ENCODE measurements around the gene RAB20. TPM values are rescaled to one million over a fixed set of nuclear protein-coding genes. Genes with fewer than 3 reads are reported as not detected.

The RAB20 gene
- total RNA-seq, 2 experiments from 2014 or later, result 3.9 to 4.2 TPM

DNA sequence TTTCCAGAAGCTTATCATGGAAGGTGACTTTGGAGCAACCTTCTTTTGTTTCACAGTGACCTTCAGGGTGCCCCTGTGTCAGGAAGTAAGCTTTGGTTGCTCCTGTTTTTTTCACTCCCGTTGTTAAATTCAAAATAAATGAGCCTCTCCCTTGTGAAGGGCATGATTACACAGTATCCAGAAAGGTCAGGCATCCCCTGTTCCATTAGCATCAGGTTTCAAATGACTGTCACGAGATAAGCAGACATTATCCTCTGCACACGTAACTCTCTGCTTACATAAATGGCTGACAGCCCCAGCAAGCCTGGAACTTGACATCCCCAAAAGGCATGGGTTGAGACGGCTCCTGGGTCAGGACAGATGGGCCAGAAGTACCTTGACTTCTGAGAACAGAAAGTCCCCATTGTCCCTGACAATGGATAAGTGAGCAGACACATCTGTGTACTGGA, 52.0 kb downstream of the RAB20 start:
- no peak overlapping the region for H3K27ac Mint-ChIP-seq
- POLR2A ChIA-PET, result no interaction called here
- no peak overlapping the region for H3K4me3 Mint-ChIP-seq
- H3K4me1 Mint-ChIP-seq (ENCODE audit: low read depth), result no peaks in the 10 kb centered on the region
- CTCF ChIA-PET, result no interaction called here
- peaks cover 3% of the 10 kb centered on the region for H3K27me3 Mint-ChIP-seq (ENCODE audit: low read depth)
- ATAC-seq (no peak), DNase-seq (no peak)
- H3K9me3 Mint-ChIP-seq (ENCODE audit: insufficient read depth), result no peaks in the 10 kb centered on the region
- H3K36me3 Mint-ChIP-seq (ENCODE audit: low read depth), result no peaks in the 10 kb centered on the region

DNA sequence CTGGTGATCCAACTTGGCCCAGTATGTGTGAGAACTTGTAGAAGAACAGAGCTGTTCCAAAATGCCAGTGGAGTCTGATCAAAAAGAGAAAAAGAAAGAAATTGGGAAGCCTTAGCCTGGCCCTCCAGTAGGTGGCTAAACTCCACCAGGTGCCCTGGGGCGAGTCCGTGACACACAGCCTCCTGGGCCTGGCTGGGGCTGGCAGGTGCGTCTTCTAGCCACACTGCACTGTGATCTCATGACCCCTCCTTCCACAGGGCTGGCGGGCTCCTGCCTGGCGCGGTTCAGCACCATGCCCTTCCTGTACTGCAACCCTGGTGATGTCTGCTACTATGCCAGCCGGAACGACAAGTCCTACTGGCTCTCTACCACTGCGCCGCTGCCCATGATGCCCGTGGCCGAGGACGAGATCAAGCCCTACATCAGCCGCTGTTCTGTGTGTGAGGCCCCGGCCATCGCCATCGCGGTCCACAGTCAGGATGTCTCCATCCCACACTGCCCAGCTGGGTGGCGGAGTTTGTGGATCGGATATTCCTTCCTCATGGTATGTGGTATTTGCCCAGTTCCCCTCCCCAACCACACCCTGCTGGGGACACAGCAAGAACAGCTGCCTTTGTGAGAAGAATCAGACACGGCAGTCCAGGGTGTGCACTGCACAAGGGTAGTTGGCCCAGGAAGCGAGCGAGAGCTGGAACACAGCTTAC, 53.7 kb downstream of the RAB20 start:
- Mint-ChIP-seq H3K4me3 (no peak overlapping the region), H3K36me3 (ENCODE audit: low read depth) (no peaks in the 10 kb centered on the region)

DNA sequence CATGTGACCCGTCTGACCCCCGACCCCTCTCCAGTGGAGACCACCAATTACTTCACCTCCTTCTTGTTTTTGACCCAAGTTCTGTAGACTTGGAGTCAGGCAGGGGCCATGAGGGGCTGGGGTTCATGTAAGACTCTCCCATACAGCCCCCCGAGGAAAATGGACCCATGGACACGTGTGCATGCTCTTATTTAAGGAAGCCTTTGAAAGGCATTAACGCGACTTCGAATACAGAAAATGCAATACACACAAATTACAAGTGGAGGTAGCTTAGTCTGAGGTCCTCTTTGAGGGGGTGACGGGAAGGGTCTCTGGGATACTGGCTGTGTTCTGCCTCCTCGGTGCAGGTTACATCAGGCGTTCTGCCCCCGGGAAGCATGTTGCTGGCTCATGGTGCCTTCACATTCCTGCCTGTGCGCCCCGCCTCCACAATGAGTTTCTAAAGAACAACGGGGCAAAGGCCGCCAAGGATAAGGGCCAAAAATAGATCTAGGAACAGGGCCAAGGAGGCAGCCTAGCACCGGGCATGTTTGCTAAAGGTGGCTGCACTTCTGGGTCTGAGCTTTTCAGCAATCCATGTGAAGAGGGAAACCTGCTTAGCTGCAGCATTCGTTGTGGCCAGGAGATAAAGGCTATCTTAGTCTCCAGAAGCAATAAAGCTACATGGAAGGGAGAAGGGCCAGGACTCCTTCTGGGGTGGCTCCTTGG, 54.5 kb downstream of the RAB20 start:
- Mint-ChIP-seq H3K27me3 (ENCODE audit: low read depth) (peaks cover 3% of the 10 kb centered on the region), H3K4me1 (ENCODE audit: low read depth) (no peaks in the 10 kb centered on the region), H3K4me3 (no peak overlapping the region), H3K27ac (no peak overlapping the region), H3K9me3 (ENCODE audit: insufficient read depth) (no peaks in the 10 kb centered on the region), H3K36me3 (ENCODE audit: low read depth) (no peaks in the 10 kb centered on the region)
- ChIA-PET CTCF (no interaction called here), POLR2A (no interaction called here)
- ATAC-seq, result no peak
- no peak for DNase-seq

More for the DNA sequence above, 53.7 kb downstream of the RAB20 start:
- Mint-ChIP-seq H3K27ac (no peak overlapping the region), H3K4me1 (ENCODE audit: low read depth) (no peaks in the 10 kb centered on the region), H3K27me3 (ENCODE audit: low read depth) (peaks cover 3% of the 10 kb centered on the region), H3K9me3 (ENCODE audit: insufficient read depth) (no peaks in the 10 kb centered on the region)
- ChIA-PET CTCF (no interaction called here), POLR2A (no interaction called here)
- ATAC-seq (no peak), DNase-seq (no peak)

DNA sequence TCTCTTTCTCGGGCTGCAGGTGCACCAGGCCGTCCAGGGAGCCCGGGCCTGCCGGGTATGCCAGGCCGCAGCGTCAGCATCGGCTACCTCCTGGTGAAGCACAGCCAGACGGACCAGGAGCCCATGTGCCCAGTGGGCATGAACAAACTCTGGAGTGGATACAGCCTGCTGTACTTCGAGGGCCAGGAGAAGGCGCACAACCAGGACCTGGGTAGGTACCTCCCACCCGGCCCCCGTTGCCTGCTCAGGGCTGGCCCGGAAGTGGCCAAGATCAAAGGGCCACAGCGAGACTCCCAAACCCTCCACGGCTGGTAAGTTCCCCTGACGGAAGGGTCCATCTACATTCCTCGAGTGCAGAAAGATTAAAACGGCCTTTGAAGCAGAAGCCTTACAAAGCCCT, 55.1 kb downstream of the RAB20 start:
- Mint-ChIP-seq H3K4me3 (no peak overlapping the region), H3K27ac (no peak overlapping the region), H3K27me3 (ENCODE audit: low read depth) (no peaks in the 10 kb centered on the region), H3K36me3 (ENCODE audit: low read depth) (no peaks in the 10 kb centered on the region), H3K9me3 (ENCODE audit: insufficient read depth) (no peaks in the 10 kb centered on the region), H3K4me1 (ENCODE audit: low read depth) (no peaks in the 10 kb centered on the region)
- DNase-seq, result no peak
- no peak for ATAC-seq
- CTCF ChIA-PET, result no interaction called here
- POLR2A ChIA-PET, result no interaction called here

DNA sequence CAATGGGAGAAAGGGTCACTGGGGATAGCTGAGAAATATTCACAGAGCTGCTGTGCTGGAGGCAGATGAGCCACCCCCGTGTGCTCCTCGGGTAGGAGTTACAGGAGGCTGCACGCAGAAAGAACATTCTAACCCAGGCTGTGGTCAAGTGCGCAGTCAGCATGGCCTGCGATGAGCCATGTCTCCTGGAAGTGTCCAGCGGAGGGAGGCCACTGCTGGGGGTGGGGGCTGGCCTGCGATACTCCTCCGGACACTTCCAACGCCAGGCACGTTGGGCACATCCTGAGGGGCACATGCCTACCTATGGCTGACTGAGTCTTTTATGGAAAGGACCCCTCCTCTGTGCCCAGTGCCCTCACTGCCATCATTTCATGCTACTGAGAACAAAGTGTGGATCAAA, 55.9 kb downstream of the RAB20 start:
- CTCF ChIA-PET, result no interaction called here
- POLR2A ChIA-PET, result no interaction called here
- DNase-seq, result no peak
- no peak for ATAC-seq
- H3K9me3 Mint-ChIP-seq (ENCODE audit: insufficient read depth), result no peaks in the 10 kb centered on the region
- H3K27ac Mint-ChIP-seq, result no peak overlapping the region
- H3K4me3 Mint-ChIP-seq, result no peak overlapping the region
- no peaks in the 10 kb centered on the region for H3K4me1 Mint-ChIP-seq (ENCODE audit: low read depth)
- no peaks in the 10 kb centered on the region for H3K27me3 Mint-ChIP-seq (ENCODE audit: low read depth)
- H3K36me3 Mint-ChIP-seq (ENCODE audit: low read depth), result no peaks in the 10 kb centered on the region

DNA sequence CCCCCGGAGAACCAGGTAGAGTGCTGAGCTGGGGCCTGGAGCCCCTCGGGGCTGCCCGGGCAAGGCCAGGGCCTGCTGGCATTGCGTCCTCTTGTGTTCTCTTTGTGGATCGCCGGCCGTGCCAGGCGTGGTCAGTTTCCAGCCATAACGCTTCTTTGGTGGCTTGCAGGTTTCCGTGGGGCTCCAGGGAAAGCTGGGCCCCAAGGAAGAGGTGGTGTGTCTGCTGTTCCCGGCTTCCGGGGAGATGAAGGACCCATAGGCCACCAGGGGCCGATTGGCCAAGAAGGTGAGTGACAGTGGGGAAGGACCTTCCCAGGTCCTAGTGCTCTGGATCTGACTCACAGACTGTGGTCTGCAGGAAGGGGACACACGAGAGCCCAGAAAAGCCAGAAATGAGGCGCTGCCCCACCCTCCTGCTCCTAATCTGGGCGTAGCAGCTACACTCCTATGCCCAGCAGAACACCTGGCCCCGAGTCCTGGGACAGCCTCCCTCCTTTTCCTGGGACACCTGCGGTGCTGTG, 57.5 kb downstream of the RAB20 start:
- POLR2A ChIA-PET, result no interaction called here
- Mint-ChIP-seq H3K27ac (no peak overlapping the region), H3K4me3 (no peak overlapping the region), H3K4me1 (ENCODE audit: low read depth) (no peaks in the 10 kb centered on the region), H3K27me3 (ENCODE audit: low read depth) (no peaks in the 10 kb centered on the region), H3K36me3 (ENCODE audit: low read depth) (no peaks in the 10 kb centered on the region), H3K9me3 (ENCODE audit: insufficient read depth) (no peaks in the 10 kb centered on the region)
- DNase-seq, result no peak
- no peak for ATAC-seq
- CTCF ChIA-PET, result no interaction called here

DNA sequence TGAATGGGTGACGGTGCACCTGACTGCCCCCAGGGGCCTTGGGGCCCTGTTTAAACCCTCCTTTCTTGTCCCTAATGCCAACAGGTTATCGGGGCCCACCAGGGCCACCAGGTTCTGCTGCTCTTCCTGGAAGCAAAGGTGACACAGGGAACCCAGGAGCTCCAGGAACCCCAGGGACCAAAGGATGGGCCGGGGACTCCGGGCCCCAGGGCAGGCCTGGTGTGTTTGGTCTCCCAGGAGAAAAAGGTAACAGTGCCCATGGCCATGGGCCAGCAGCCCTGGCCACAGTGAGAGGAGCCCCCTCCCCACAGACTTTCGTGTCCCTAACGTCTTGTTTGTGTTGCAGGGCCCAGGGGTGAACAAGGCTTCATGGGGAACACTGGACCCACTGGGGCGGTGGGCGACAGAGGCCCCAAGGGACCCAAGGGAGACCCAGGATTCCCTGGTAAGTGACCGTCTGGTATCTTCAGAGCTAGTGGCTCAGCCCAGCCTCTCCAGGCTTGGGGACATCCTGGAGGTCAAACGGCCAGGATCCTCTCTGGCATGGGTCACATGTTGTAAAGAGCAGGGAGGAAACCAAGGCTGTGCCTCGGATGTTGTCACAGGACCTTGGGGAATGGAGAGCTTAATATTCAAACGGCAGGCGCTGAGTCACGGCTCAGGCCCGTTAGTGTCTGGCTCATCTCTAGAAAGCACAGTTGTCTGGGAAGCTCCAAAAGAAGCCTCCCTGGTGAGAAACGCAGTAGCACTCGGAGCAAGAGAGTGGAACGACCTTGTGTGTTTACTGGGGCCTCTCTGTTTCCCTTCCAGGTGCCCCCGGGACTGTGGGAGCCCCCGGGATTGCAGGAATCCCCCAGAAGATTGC, 58.3 kb downstream of the RAB20 start:
- no peak for DNase-seq
- H3K27me3 Mint-ChIP-seq (ENCODE audit: low read depth), result no peaks in the 10 kb centered on the region
- H3K4me1 Mint-ChIP-seq (ENCODE audit: low read depth), result no peaks in the 10 kb centered on the region
- no peak for ATAC-seq
- POLR2A ChIA-PET, result no interaction called here
- CTCF ChIA-PET, result no interaction called here
- H3K9me3 Mint-ChIP-seq (ENCODE audit: insufficient read depth), result no peaks in the 10 kb centered on the region
- H3K4me3 Mint-ChIP-seq, result no peak overlapping the region
- H3K36me3 Mint-ChIP-seq (ENCODE audit: low read depth), result no peaks in the 10 kb centered on the region
- no peak overlapping the region for H3K27ac Mint-ChIP-seq

DNA sequence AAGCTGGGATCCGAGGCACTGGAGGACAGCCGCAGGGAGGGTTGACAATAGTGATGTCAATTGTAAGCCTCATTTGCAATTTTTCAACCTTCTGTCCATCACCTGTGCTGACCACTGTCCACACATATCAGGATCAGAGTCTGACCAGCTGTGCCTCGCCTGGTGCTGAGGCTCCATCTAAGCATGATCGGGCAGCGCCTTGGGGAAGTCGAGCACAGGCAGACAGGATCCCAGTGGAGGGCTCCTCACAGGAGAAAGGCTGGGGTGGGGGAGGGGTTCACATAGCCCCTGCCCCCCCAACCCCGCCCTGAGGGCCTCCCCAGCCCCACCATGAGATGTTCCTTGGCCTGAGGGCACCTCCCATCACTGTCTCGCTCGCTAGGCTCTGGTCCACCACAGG, 60.3 kb downstream of the RAB20 start:
- Mint-ChIP-seq H3K27me3 (ENCODE audit: low read depth) (no peaks in the 10 kb centered on the region), H3K9me3 (ENCODE audit: insufficient read depth) (no peaks in the 10 kb centered on the region)

DNA sequence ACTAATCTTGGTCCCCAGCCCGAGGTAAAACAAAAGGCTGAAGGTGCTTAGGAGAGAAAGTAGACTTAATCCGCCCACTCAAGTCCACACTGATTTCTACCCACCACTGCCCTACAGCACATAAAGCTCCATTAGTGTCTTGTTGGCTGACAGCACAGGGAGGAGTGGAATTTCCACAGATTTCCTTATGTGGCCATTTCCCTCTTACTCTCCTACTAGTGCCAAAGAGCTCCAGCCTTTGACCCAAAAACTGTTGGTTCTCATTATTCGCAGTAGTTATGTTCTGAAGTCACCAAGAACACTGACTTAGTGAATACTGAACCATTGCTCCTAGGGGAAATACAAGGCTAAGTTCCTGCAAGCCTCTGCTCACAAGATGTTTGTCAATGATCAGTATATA, 61.2 kb downstream of the RAB20 start:
- CTCF ChIA-PET, result no interaction called here
- no peak for ATAC-seq
- no peak overlapping the region for H3K4me3 Mint-ChIP-seq

More for the DNA sequence above, 60.3 kb downstream of the RAB20 start:
- ChIA-PET POLR2A (no interaction called here), CTCF (no interaction called here)
- DNase-seq, result no peak
- no peaks in the 10 kb centered on the region for H3K4me1 Mint-ChIP-seq (ENCODE audit: low read depth)
- H3K4me3 Mint-ChIP-seq, result no peak overlapping the region
- no peak for ATAC-seq
- H3K36me3 Mint-ChIP-seq (ENCODE audit: low read depth), result no peaks in the 10 kb centered on the region
- H3K27ac Mint-ChIP-seq, result no peak overlapping the region

DNA sequence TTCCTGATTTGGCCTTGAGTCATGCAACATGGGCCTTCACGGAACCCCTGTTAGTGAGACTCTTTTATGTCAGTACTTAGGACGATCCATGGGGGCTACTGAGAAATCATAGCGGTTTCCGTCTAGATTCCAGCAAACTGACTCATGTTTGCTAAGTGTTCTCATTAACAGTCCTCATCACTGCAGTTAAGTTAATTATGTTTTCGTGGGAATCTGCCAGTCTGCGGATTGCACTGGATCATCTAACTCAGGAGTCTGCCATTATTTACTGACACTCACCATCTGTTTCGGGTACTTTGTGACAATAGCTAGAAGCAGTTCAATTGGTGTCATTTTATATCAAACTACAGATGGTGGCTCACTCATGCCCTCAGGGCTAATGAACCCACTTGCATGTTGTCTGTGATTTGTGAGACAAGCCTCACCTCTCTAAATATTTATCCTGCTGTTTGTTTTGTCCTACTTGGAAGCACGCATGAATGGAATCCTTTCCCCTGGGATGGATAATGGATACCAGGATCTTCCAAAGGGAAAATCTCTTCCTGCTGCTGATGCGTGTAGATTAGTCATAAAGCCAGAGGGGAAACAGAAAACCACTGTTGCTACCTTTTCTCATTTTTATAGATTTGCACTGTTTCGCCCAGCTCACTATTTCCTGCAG, 61.8 kb downstream of the RAB20 start:
- CTCF ChIA-PET, result no interaction called here
- POLR2A ChIA-PET, result interaction anchor here (1.0 kb wide), 1 partner anchor 11 kb away, joined by 3 read pairs; no protein-coding TSS in a partner anchor
- no peak overlapping the region for H3K4me3 Mint-ChIP-seq
- H3K27me3 Mint-ChIP-seq (ENCODE audit: low read depth), result no peaks in the 10 kb centered on the region
- no peaks in the 10 kb centered on the region for H3K36me3 Mint-ChIP-seq (ENCODE audit: low read depth)
- H3K27ac Mint-ChIP-seq, result no peak overlapping the region
- DNase-seq, result no peak
- no peak for ATAC-seq
- no peaks in the 10 kb centered on the region for H3K9me3 Mint-ChIP-seq (ENCODE audit: insufficient read depth)
- H3K4me1 Mint-ChIP-seq (ENCODE audit: low read depth), result no peaks in the 10 kb centered on the region

More for the DNA sequence above, 61.2 kb downstream of the RAB20 start:
- H3K27ac Mint-ChIP-seq, result no peak overlapping the region
- no peaks in the 10 kb centered on the region for H3K36me3 Mint-ChIP-seq (ENCODE audit: low read depth)
- no peaks in the 10 kb centered on the region for H3K9me3 Mint-ChIP-seq (ENCODE audit: insufficient read depth)
- no peaks in the 10 kb centered on the region for H3K4me1 Mint-ChIP-seq (ENCODE audit: low read depth)
- POLR2A ChIA-PET, result no interaction called here
- no peak for DNase-seq
- no peaks in the 10 kb centered on the region for H3K27me3 Mint-ChIP-seq (ENCODE audit: low read depth)

DNA sequence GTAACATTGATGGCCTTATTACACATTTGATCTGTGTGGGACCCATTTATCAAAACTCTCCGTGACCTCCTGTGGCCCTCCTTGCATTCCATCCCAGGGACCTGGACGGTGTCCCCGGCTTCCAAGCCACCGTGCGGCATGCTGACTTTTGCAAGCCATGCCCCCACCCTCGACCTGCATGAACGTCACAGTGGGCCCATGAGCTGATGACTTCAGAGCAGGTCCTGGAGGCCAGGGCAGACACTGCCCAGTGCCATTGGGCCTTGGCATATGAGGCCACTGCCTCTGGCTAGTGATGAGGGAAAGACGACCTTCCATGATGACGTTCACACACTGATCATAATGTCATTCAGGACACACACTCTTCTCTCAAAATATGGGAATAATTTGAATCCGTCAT, 62.8 kb downstream of the RAB20 start:
- H3K27ac Mint-ChIP-seq, result no peak overlapping the region
- H3K36me3 Mint-ChIP-seq (ENCODE audit: low read depth), result no peaks in the 10 kb centered on the region
- no peak for ATAC-seq
- H3K4me1 Mint-ChIP-seq (ENCODE audit: low read depth), result no peaks in the 10 kb centered on the region
- H3K9me3 Mint-ChIP-seq (ENCODE audit: insufficient read depth), result no peaks in the 10 kb centered on the region
- H3K27me3 Mint-ChIP-seq (ENCODE audit: low read depth), result no peaks in the 10 kb centered on the region
- no peak for DNase-seq
- no peak overlapping the region for H3K4me3 Mint-ChIP-seq
- ChIA-PET POLR2A (interaction anchor here (1.0 kb wide), 1 partner anchor 12 kb away, joined by 3 read pairs; no protein-coding TSS in a partner anchor), CTCF (no interaction called here)
